HG03571 (cell line): ENCODE measurements around the gene RNF152.

Experiments
- ATAC-seq: cut with Tn5 transposase; IDR thresholded peaks from one replicate; pipeline ENCODE4 v1.9.1; 2021; ENCODE audit not compliant: unreplicated experiment

Gene RNF152

GRCh38 chr18:61765097-61765496, 127.7 kb downstream of the RNF152 start:
- no peak for ATAC-seq

GRCh38 chr18:61764381-61764780, 128.4 kb downstream of the RNF152 start:
- ATAC-seq = no peak

GRCh38 chr18:61761875-61762274, 130.9 kb downstream of the RNF152 start:
- ATAC-seq = no peak
